Activated naive CD4-positive, alpha-beta T cell treated with anti-CD3 and anti-CD28 coated beads, Interleukin-2, amount 50 U/mL, for 72 hours (primary cell): Measurements from ENCODE around the gene CFAP299. TPM values are rescaled to one million over a fixed set of nuclear protein-coding genes. Genes with fewer than 3 reads are reported as not detected.

Source experiments
- ATAC-seq, 2 donors: fragments of 150-1000 bp; cut with Tn5 transposase; 2 replicates each; pipeline ENCODE4 v1.10.0; 2021; ENCODE audit warnings: mild to moderate bottlenecking in 2 of 2, moderate library complexity in 2 of 2
- DNase-seq, 2 donors: peaks; one replicate each; pipeline ENCODE4 v3.0.0; 2021 to 2022; ENCODE audit warnings: low spot score in 2 of 2
- H3K27ac Mint-ChIP-seq, 2 donors: one replicate each; pipeline ENCODE4 v1.8.0; 2022; ENCODE audit warnings: mild to moderate bottlenecking in 2 of 2, mixed read lengths in 2 of 2
- H3K36me3 Mint-ChIP-seq, 2 donors: one replicate each; pipeline ENCODE4 v1.8.0; 2022; ENCODE audit warnings: mixed read lengths in 2 of 2
- H3K9me3 Mint-ChIP-seq, 2 donors: one replicate each; pipeline ENCODE4 v1.8.0; 2022; ENCODE audit warnings: mixed read lengths in 2 of 2
- total RNA-seq, 2 donors: library from RNA; stranded (reverse); gene quantifications; one replicate each; pipeline ENCODE4 v1.2.3, GENCODE V29; 2022

CFAP299 gene
- total RNA-seq, 2 donors from 2014 or later = not detected

DNA sequence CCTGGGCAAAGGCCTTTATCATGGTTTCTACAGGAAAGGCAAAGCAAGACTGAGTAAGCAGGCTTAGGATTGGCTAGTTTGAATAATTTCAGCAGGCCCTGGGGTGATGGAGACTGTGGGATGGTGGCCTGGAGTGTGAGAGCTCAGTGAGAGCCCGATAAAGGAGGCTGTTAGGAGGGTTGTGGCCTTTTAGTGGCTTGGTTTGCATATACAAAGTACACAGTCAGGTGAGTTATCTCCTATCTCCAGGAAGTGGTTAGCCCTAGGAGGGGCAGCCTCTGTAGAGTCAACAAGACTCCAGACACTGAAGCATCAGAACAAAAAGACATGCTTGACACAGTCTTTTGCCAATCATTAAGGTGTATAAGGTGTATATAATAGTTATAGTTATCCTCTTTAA lies 157.2 kb downstream of the CFAP299 start:
- DNase-seq (no peak), ATAC-seq (peak; percentile 61 to 76)
- Mint-ChIP-seq H3K36me3 (peaks cover 20 to 42% of the 10 kb centered on the region in 2 donors), H3K9me3 (peaks cover 31 to 37% of the 10 kb centered on the region in 2 donors), H3K27ac (peak overlapping the region; percentile 17 to 50)

DNA sequence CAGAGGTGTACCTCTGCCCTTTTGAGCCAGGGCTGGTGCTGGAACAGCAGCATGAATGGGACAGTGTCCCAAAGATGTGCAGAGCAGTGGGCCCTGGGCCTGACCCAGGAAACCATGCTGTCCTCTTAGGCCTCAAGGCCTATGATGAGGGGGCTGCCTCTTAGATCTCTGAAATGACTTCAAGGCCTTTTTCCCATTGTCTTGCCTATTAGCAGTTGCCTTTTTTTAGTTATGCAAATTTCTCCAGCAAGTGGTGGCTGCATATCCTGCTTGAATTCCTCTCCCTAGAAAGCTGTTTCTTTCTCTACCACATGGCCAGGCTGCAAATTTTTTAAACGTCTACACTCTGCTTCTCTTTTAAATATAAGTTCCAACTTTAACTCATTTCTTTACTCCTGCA lies 160.3 kb downstream of the CFAP299 start:
- Mint-ChIP-seq H3K27ac (no peak overlapping the region), H3K9me3 (peaks cover 25 to 38% of the 10 kb centered on the region in 2 donors), H3K36me3 (peaks cover 13 to 44% of the 10 kb centered on the region in 2 donors)
- DNase-seq (no peak), ATAC-seq (no peak)

DNA sequence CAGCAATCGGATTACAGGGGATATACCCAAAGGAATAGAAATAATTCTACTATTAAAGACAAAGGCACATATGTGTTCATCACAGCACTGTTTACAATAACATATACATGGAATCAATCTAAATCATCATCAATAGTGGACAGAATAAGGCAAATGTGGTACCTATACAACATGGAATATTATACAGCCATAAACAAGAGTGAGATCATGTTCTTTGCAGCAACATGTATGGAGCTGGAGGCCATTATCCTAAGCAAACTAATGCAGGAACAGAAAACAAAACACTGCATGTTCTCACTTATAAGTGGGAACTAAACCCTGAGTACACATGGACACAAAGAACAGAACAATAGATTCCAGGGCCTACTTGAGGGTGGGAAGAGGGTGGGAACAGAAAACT lies 163.2 kb downstream of the CFAP299 start:
- no peak for DNase-seq

DNA sequence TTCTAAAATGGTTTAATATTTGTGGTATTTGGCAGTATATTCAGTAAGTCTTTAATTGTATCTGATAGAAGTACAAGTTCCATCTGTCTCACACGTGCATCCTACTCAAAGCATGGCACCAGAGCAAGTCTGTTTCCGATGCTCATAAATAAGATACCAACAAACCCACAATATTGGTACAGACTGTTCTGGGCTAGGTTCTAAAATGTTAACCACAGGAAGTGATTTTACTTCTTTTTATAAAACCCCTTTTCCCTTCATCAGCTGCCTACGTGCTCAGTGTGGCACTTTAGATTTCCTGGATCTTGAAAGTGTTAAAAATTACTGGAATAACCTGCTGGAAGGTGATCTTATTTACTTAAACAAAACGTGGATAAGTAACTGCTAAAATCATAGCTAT lies 165.1 kb downstream of the CFAP299 start:
- peak; percentile 28 to 34 for ATAC-seq
- Mint-ChIP-seq H3K36me3 (peaks cover 13 to 29% of the 10 kb centered on the region in 2 donors), H3K9me3 (peaks cover 12 to 32% of the 10 kb centered on the region in 2 donors), H3K27ac (no peak overlapping the region)
- DNase-seq = no peak

More for the DNA sequence above, 163.2 kb downstream of the CFAP299 start:
- Mint-ChIP-seq H3K27ac (no peak overlapping the region), H3K36me3 (peaks cover 13 to 37% of the 10 kb centered on the region in 2 donors), H3K9me3 (peaks cover 17 to 34% of the 10 kb centered on the region in 2 donors)
- no peak for ATAC-seq

DNA sequence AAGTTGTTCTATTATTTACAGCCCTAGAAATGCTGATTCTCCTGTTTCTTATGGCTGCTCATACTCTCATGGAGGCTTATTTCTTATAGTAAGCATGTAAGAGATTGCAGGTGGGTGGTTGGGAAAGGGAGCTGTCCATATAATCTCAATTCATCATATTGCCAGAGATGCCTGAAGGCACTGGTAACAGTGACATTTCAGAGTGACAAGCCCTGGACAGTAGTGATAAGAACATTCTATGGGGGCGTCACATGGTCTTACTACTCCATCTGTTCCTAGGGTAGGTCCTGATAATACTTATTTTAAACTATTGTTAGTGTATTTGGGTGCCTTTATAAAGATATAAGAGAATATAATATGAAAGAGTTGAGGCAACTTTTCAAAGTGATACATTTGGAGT lies 171.5 kb downstream of the CFAP299 start:
- H3K36me3 Mint-ChIP-seq = peaks cover 0 to 6% of the 10 kb centered on the region in 2 donors
- peaks cover 7 to 11% of the 10 kb centered on the region in 2 donors for H3K9me3 Mint-ChIP-seq
- no peak overlapping the region for H3K27ac Mint-ChIP-seq
- no peak for ATAC-seq
- DNase-seq = no peak

DNA sequence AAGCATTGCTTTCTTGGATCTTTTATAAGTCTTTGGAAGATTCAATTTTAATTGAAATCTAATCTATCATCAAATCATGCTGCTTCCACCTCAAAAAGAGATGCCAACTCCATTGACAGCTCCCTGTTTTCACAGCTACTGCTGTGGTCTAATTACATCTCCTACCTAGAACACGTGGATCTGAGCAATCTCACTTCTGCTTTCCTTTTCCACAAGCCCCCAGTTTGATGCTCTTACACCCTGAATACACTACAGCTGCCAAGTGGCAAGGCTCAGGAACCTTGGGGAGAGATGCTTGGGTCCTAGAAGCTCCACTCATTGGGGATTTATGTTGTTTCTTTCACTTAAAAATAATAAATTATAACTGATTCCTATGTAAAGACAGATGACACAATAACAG lies 172.0 kb downstream of the CFAP299 start:
- ATAC-seq (no peak), DNase-seq (no peak)
- H3K27ac Mint-ChIP-seq = no peak overlapping the region
- peaks cover 0 to 6% of the 10 kb centered on the region in 2 donors for H3K36me3 Mint-ChIP-seq
- H3K9me3 Mint-ChIP-seq = peaks cover 7 to 11% of the 10 kb centered on the region in 2 donors

DNA sequence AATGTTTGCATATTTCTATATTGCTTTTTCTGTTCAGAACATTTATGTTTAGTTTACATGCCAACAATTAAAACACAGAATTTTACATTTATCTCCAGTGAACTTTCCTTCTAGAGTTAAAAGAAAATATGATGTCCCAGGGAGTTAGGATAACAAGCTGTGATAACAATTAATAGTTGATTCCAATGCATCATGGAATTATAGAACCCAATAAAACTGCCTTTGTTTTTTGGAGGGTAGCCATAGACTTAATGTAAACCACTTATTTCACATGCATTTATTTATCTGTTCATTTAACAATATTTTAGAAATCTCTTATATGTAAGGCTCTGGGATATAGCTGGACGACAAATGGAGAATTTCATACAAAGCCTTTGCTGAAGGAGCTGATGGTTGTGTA lies 180.0 kb downstream of the CFAP299 start:
- Mint-ChIP-seq H3K27ac (no peak overlapping the region), H3K36me3 (peaks cover 0 to under 1% of the 10 kb centered on the region in 2 donors)

DNA sequence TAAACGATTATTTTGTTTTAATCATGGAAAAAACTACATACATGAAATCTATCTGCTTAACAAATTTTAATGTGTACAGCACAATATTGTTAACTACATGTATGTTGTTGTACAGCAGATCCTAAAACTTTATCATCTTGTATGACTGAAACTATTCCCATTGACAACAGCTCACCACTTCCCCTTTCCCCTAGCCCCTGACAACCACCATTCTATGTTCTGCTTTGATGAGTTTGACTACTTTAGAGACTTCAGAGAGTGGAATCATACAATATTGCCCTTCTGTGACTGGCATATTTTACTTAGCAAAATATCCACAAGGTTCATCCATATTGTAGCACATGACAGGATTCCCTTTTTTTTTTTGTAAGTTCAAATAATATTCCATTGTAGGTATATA lies 185.9 kb downstream of the CFAP299 start:
- H3K27ac Mint-ChIP-seq = no peak overlapping the region
- peaks cover 0 to 8% of the 10 kb centered on the region in 2 donors for H3K36me3 Mint-ChIP-seq
- no peak for DNase-seq
- peaks cover 0 to 7% of the 10 kb centered on the region in 2 donors for H3K9me3 Mint-ChIP-seq
- no peak for ATAC-seq

More for the DNA sequence above, 180.0 kb downstream of the CFAP299 start:
- ATAC-seq (no peak), DNase-seq (no peak)
- peaks cover under 1 to 1% of the 10 kb centered on the region in 2 donors for H3K9me3 Mint-ChIP-seq

DNA sequence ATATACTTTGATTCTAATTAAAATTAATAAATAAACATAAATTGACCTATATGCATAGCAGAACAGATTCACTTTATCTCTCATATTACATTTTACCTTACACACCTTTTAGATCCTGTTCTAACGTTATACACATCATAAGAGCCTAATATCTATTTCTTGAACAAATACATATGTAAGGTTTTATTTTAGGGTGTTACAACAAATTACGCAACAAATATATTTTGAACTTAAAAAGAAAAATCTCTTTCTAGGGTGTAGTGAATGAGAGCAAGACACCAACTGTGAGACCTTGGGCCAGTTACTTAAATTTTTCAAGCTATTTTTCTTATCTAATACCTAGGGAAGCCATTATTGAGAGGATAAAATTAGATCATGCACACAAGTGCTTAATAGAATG lies 191.2 kb downstream of the CFAP299 start:
- DNase-seq (no peak), ATAC-seq (no peak)
- Mint-ChIP-seq H3K27ac (no peak overlapping the region), H3K36me3 (peaks cover 0 to 8% of the 10 kb centered on the region in 2 donors), H3K9me3 (peaks cover 0 to 7% of the 10 kb centered on the region in 2 donors)

DNA sequence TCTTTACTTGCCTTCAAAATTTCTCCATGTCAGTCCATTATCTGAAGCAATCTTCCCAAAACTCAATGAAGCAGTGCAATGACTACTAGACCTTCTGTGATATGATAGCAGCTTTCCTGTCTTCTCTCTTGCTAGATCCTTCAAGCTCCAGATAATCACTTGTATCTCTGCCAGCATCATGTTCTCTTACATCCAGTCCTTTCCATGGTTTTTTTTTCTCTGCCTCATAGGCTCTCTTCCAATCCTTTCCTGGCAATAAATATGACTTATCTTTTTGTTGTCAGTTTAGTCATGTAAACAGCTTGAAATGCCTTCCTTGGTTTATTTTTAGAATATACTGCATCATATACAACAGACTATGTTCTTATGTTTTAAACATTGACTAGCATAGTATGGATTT lies 193.5 kb downstream of the CFAP299 start:
- Mint-ChIP-seq H3K36me3 (peaks cover 0 to 8% of the 10 kb centered on the region in 2 donors), H3K9me3 (peaks cover 0 to 7% of the 10 kb centered on the region in 2 donors), H3K27ac (no peak overlapping the region)
- DNase-seq = no peak
- no peak for ATAC-seq

DNA sequence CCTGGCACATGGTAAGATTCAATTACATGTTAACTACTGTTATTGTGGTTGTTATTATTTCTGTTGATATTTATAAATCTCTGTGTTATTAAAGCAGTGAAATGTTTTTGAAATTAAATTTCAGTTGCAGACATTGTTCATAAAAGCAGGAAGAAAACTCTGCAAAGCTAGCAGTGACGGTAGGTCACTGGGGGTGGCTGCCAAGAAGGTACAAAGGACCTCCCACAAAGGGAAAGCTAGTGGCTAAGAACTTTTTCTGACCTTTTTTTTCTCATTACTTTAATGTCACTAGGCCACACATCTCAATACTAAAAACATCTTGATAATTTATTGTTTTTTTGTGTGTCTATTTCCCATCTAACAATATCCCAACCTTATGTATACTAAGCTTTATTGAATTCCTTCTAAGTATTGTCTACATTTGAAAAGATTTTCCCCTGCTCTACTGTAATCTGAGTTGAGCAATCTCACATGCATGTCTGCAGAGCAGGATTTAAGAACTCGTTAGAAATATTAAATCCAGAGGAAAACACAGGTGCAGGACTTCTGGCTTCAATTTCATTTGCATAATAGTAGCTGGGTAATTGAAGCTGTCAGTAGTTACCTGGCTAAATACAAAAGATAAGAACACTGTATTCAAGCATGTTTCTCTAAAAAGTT lies 197.3 kb downstream of the CFAP299 start:
- DNase-seq = no peak
- H3K27ac Mint-ChIP-seq = no peak overlapping the region
- peaks cover 0 to 9% of the 10 kb centered on the region in 2 donors for H3K36me3 Mint-ChIP-seq
- ATAC-seq = no peak
- no peaks in the 10 kb centered on the region for H3K9me3 Mint-ChIP-seq

DNA sequence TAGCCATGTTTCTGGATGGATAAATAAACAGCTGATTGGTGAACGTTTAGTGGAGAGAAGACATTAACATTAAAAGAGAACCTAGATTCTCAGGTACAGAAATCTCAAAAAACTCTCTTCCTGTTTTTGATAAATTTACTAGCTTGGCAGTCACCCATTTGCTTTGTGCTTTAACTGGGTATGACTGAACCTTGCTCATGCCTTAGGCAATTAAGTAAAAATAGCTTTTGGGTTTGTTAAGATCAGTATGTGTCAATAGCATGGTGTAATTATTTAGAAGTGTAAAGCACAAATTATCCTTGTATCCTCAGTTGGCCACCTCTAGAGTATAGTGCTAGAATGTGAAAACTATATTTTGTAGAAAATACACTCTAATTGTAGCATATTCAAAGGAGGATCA lies 200.0 kb downstream of the CFAP299 start:
- peaks cover 8 to 9% of the 10 kb centered on the region in 2 donors for H3K36me3 Mint-ChIP-seq
- no peak overlapping the region for H3K27ac Mint-ChIP-seq
- ATAC-seq (no peak), DNase-seq (no peak)
- H3K9me3 Mint-ChIP-seq = no peaks in the 10 kb centered on the region

DNA sequence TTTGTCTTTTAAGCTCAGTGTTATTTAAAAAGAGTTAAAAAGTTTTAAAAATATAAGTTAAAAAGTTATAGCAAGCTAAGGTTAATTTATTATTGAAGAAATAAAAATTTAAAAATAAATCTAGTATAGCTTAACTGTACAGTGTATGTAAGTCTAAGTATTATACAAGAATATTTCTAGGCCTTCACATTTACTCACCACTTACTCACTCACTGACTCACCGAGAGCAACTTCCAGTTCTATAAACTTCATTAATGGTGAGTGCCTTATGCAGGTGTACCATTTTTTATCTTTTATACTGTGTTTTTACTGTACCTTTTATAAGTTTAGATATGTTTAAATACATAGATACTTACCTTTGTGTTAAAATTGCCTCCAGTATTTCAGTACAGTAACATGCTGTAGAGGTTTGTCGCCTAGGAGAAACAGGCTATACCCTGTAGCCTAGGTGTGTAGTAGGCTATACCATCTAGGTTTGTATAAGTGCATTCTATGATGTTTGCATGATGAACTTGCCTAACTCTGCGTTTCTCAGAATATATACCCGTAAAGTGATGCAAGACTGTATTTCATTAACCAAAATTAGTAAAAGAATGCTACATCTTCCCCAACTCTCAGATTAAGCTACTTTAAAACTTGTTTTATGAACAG lies 202.9 kb downstream of the CFAP299 start:
- ATAC-seq (peak; percentile 40 to 49), DNase-seq (no peak)
- H3K9me3 Mint-ChIP-seq = no peaks in the 10 kb centered on the region
- no peak overlapping the region for H3K27ac Mint-ChIP-seq
- peaks cover 13 to 17% of the 10 kb centered on the region in 2 donors for H3K36me3 Mint-ChIP-seq

DNA sequence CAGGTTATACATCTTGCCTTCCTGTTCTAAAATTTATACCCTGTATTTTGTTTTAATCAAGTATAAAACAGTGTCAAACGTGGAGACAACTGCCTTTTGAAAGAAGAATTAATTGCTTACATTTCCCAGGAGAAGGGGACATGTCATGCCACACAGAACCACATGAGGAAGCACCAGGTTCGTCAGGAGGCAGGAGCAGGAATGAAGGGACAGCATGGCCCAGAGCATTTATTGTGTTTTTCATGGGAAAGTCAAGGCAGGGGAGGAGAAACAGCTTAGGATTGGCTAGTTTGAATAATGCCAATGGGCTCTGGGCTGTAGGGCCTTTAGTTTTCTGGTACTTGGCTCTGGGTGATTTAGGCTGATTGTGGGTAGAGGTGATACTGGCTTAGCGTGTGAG lies 203.7 kb downstream of the CFAP299 start:
- no peak overlapping the region for H3K27ac Mint-ChIP-seq

DNA sequence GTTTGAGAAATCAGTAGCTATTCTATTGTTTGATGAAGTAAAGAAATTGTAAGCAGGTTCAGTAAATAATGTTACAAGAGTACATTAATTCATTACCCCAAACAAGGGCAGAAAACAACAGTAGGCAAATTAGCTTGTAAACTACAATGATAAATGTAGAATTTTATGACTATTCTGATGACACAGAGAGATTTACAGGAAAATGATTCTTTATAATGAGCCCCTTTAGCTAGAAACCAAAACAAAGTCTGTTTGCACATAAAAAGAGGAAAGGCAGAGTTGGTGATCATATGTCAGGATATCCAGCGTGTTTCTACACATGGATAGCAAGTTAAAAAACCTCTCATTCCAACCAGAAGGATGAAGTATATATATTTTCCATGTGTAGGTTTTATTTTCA lies 204.8 kb downstream of the CFAP299 start:
- Mint-ChIP-seq H3K9me3 (peaks cover 7 to 10% of the 10 kb centered on the region in 2 donors), H3K27ac (peak overlapping the region in 1 of 2 donors; percentile 56), H3K36me3 (peaks cover 22 to 36% of the 10 kb centered on the region in 2 donors)
- DNase-seq = no peak
- peak in 1 of 2 donors; percentile 54 for ATAC-seq

More for the DNA sequence above, 203.7 kb downstream of the CFAP299 start:
- DNase-seq (no peak), ATAC-seq (no peak)
- peaks cover 0 to under 1% of the 10 kb centered on the region in 2 donors for H3K9me3 Mint-ChIP-seq
- H3K36me3 Mint-ChIP-seq = peaks cover 13 to 24% of the 10 kb centered on the region in 2 donors

DNA sequence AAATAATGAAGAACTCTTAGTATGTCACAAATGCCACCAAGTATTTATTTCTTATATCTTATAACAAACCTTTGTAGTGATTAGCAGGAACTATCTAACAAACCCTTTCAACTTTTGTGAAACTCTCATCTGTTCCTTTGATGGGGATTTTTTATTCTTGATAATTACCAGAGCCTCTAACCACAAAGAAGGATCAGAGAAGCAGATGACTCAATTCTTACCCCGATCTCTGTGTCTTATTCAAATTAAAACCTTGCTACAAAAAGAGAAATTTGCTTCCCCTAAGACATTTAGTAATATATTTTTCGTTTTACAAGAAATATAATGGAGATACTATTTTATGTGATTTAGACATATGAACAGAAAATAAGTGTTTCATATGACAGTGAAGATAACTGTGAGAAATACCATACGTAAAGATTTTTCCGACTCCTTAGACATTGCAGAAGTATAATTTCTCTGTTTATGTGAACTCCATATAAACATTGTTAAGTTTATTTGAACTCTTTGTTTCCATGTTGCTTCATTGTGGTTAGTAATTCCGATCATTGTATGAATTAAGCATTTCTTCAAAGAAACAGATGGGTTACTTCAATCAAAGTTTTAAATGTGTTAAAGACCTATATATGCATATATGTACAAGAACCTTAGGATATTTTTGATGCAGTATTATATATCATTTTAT lies 205.4 kb downstream of the CFAP299 start:
- DNase-seq = no peak
- peaks cover 7 to 10% of the 10 kb centered on the region in 2 donors for H3K9me3 Mint-ChIP-seq
- peak overlapping the region in 1 of 2 donors; percentile 66 for H3K27ac Mint-ChIP-seq
- ATAC-seq = peak; percentile 82 to 83
- peaks cover 26 to 37% of the 10 kb centered on the region in 2 donors for H3K36me3 Mint-ChIP-seq

DNA sequence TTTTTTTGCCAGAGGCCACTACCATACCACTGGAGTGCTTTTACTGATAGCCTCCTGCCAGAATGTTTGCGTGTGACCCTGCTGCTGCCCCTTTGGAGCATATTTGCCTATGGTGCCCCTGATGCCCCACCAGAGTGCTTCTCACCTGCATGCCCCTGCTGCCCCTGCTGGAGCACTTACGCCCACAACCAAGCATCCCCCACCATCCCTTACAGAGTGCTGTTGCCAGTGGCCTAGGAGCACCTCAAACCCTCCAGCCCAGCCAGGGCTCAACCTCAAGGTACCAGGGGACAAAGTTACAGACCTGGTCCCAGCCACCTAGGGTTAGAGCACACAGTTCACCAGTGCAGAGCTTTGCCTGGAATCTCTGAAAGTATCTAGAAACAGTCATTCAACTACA lies 207.2 kb downstream of the CFAP299 start:
- Mint-ChIP-seq H3K36me3 (peaks cover 27 to 53% of the 10 kb centered on the region in 2 donors), H3K9me3 (peaks cover 18% of the 10 kb centered on the region in 2 donors), H3K27ac (no peak overlapping the region)
- ATAC-seq (no peak), DNase-seq (no peak)
